Measurements from ENCODE around the gene CCDC149. TPM values are rescaled to one million over a fixed set of nuclear protein-coding genes. Genes with fewer than 3 reads are reported as not detected.

CCDC149 gene
- total RNA-seq, 1 experiment from 2014 or later: 0.95 TPM

DNA sequence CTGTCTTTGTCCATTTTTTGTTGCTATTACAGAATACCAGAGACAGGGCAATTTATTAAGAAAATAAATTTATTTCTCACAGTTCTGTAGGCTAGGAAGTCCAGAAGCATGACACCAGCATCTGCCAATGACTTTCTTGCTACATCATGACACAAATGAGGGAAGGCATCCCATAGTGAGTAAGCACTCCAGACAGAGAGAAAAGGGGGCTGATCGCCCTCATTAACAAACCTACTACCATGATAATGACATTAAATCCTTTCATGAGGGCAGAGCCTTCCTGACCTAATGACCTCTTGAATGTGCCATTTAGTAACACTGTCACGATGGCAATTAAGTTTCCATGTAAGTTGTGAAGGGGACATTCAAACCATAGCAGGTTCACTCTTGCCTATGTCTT is 20.1 kb downstream of the CCDC149 start:
- no peaks in the 10 kb centered on the region for H3K9me3 Mint-ChIP-seq (ENCODE audit: unreplicated experiment)
- DNase-seq: no peak
- H3K36me3 Mint-ChIP-seq (ENCODE audit: insufficient read depth, unreplicated experiment): no peaks in the 10 kb centered on the region
- Histone ChIP-seq H3K4me3 (ENCODE audit: low read depth, low read length) (no peak overlapping the region), H3K4me1 (no peaks in the 10 kb centered on the region), H3K9me3 (no peaks in the 10 kb centered on the region), H3K36me3 (ENCODE audit: control insufficient read depth, insufficient read depth, low read length) (no peaks in the 10 kb centered on the region), H3K27me3 (replicated peaks; ENCODE audit: control insufficient read depth, insufficient read depth, low read length) (no peaks in the 10 kb centered on the region; the same call in 1 of the 2 replicates)
- no peaks in the 10 kb centered on the region for H3K4me1 Mint-ChIP-seq (ENCODE audit: low read depth, unreplicated experiment)
- TF ChIP-seq, protein P1, sequence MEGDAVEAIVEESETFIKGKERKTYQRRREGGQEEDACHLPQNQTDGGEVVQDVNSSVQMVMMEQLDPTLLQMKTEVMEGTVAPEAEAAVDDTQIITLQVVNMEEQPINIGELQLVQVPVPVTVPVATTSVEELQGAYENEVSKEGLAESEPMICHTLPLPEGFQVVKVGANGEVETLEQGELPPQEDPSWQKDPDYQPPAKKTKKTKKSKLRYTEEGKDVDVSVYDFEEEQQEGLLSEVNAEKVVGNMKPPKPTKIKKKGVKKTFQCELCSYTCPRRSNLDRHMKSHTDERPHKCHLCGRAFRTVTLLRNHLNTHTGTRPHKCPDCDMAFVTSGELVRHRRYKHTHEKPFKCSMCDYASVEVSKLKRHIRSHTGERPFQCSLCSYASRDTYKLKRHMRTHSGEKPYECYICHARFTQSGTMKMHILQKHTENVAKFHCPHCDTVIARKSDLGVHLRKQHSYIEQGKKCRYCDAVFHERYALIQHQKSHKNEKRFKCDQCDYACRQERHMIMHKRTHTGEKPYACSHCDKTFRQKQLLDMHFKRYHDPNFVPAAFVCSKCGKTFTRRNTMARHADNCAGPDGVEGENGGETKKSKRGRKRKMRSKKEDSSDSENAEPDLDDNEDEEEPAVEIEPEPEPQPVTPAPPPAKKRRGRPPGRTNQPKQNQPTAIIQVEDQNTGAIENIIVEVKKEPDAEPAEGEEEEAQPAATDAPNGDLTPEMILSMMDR (IDR thresholded peaks at IDR 0.05; ENCODE audit: insufficient read depth in 1 of 2, low read depth in 1 of 2, low read length in 1 of 2, severe bottlenecking in 1 of 2, unreplicated experiment in 1 of 2): no peak
- ChIA-PET CTCF (no interaction called here), POLR2A (no interaction called here)
- BruUV-seq (replicated peaks): no TSS peak
- H3K4me3 Mint-ChIP-seq (ENCODE audit: unreplicated experiment): no peak overlapping the region
- intact Hi-C loops (cut with micrococcal nuclease; ENCODE audit: unreplicated experiment): no loop called here
- no peak overlapping the region for H3K27ac Mint-ChIP-seq (ENCODE audit: unreplicated experiment)
- H3K27me3 Mint-ChIP-seq (ENCODE audit: insufficient read depth, unreplicated experiment): peaks cover 3% of the 10 kb centered on the region

DNA sequence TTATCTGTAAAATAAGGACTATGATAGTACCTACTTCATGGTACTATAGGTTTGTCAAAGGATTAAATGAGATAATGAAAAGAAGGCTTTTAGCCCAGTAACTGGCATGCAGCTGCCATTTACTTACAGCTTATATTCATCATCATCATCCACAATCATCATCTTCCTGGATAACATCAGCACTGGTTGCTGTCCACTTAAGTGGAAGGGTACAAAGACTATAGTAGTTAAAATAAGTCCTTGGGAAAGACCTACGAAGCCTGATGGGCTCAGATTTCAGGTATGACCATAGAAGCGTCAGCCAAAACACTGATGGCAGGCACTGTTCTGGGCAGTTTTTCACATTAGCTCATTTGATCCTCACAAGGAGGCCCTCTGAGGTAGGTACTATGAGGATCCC is 20.6 kb downstream of the CCDC149 start:
- ChIA-PET POLR2A (no interaction called here), CTCF (no interaction called here)

GRCh38 chr4:24890561-24891126 is 22.2 kb downstream of the CCDC149 start:
- BruUV-seq (replicated peaks): no TSS peak
- intact Hi-C loops (cut with micrococcal nuclease; ENCODE audit: unreplicated experiment): no loop called here
- TF ChIP-seq, protein P1 (IDR thresholded peaks at IDR 0.05; ENCODE audit: insufficient read depth in 1 of 2, low read depth in 1 of 2, low read length in 1 of 2, severe bottlenecking in 1 of 2, unreplicated experiment in 1 of 2): no peak
- Mint-ChIP-seq H3K27me3 (ENCODE audit: insufficient read depth, unreplicated experiment) (peaks cover 7% of the 10 kb centered on the region), H3K4me3 (ENCODE audit: unreplicated experiment) (no peak overlapping the region), H3K4me1 (ENCODE audit: low read depth, unreplicated experiment) (no peaks in the 10 kb centered on the region), H3K27ac (ENCODE audit: unreplicated experiment) (no peak overlapping the region), H3K9me3 (ENCODE audit: unreplicated experiment) (no peaks in the 10 kb centered on the region), H3K36me3 (ENCODE audit: insufficient read depth, unreplicated experiment) (no peaks in the 10 kb centered on the region)
- Histone ChIP-seq H3K4me1 (no peaks in the 10 kb centered on the region), H3K9me3 (no peaks in the 10 kb centered on the region), H3K36me3 (ENCODE audit: control insufficient read depth, insufficient read depth, low read length) (no peaks in the 10 kb centered on the region), H3K27me3 (replicated peaks; ENCODE audit: control insufficient read depth, insufficient read depth, low read length) (no peaks in the 10 kb centered on the region), H3K4me3 (ENCODE audit: low read depth, low read length) (no peak overlapping the region)
- ChIA-PET CTCF (interaction anchor here (0.5 kb wide), 1 partner anchor 23 kb away, joined by 3 read pairs; no protein-coding TSS in a partner anchor), POLR2A (no interaction called here)
- no peak for DNase-seq

More for the DNA sequence above, 20.6 kb downstream of the CCDC149 start:
- no TSS peak for BruUV-seq (replicated peaks)
- Histone ChIP-seq H3K36me3 (ENCODE audit: control insufficient read depth, insufficient read depth, low read length) (no peaks in the 10 kb centered on the region), H3K9me3 (no peaks in the 10 kb centered on the region), H3K4me3 (ENCODE audit: low read depth, low read length) (no peak overlapping the region), H3K27me3 (replicated peaks; ENCODE audit: control insufficient read depth, insufficient read depth, low read length) (no peaks in the 10 kb centered on the region; the same call in 1 of the 2 replicates), H3K4me1 (no peaks in the 10 kb centered on the region)
- intact Hi-C loops (cut with micrococcal nuclease; ENCODE audit: unreplicated experiment): no loop called here
- no peak overlapping the region for H3K27ac Mint-ChIP-seq (ENCODE audit: unreplicated experiment)
- TF ChIP-seq, protein P1 (IDR thresholded peaks at IDR 0.05; ENCODE audit: insufficient read depth in 1 of 2, low read depth in 1 of 2, low read length in 1 of 2, severe bottlenecking in 1 of 2, unreplicated experiment in 1 of 2): no peak
- no peaks in the 10 kb centered on the region for H3K36me3 Mint-ChIP-seq (ENCODE audit: insufficient read depth, unreplicated experiment)
- H3K4me3 Mint-ChIP-seq (ENCODE audit: unreplicated experiment): no peak overlapping the region
- peaks cover 3% of the 10 kb centered on the region for H3K27me3 Mint-ChIP-seq (ENCODE audit: insufficient read depth, unreplicated experiment)
- no peak for DNase-seq
- H3K9me3 Mint-ChIP-seq (ENCODE audit: unreplicated experiment): no peaks in the 10 kb centered on the region
- H3K4me1 Mint-ChIP-seq (ENCODE audit: low read depth, unreplicated experiment): no peaks in the 10 kb centered on the region
